Raji (cell line): ENCODE measurements around the gene CCDC33.

Source experiments
- POLR2A ChIP-seq: IDR thresholded peaks from 2 replicates; pipeline ENCODE4 v1.6.1; 2011; ENCODE audit warnings: low read depth, low read length, control low read depth; ENCODE audit not compliant: insufficient read depth

Gene CCDC33

DNA sequence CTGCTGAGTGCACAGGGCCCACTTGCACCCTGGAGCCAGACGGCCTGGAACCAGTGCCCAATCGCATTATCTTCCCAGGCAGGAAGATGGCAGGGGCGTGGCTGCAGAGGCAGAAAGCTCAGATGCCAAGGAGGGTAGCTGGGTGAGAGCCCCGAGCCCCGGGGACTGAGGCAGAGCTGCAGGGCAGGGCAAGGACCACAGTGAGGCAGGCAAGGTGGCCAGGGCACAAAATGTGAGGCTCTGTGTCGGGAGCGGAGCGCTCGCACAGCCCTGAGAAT is 1.6 kb upstream of the CCDC33 start:
- TF ChIP-seq POLR2A = no peak

DNA sequence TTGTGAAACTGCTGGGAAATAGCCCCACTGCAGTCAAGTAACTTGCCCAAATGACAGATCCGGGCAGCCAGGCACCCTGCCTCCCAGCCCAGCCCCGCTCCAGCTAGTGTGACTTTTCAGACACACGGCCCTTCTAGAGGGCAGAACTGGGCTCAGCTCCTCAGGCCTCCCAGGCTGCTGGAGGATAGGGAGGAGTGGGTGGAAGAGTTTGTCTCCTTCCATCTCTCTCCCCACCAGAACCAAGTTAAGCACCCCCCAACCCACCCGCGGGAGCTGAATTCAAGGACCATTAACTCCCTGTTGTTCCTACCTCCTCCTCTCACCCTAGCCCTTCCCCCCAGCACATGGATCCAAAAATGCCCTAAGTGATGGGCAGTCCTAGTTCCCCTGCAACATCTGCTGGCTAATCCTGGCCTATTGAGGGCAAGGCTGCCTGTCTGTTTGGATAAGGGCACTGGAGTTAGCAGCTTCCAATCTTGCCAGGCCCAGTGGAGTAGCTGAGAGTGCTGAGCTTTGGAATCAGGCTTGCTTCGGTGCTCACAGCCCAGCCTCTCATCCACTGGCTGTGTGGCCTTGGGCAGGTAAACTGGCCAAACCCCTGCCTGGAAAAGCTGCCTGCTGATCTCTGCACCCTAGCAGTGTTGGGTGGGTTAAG is 3.1 kb downstream of the CCDC33 start:
- TF ChIP-seq POLR2A = no peak

DNA sequence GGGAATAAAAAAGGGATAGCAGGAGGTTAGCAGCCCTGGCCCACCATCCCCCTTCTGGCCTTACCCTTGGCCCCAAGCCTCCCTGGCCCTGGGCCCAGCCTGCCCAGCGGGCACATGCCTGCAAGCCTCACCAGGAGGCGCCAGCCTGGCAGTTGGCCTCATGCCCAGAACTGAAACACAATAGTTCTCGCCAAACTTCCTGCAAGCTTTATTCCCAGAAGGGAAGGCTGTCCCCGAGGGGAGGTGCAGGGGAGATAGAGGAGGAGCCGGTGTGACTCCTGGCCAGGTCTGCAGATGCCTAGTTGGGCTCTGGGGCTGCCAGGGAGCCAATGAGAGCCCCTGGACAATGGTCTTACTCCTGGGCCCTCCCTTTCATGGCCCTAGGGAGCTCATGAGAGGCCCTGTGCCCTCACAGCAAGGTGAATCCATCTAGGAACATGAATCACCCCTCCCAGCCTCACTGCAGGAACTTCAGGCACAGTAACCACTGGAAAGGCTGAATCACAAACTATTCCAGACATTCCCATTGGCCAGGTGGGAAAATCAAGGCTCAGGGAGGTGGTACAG is 4.0 kb downstream of the CCDC33 start:
- no peak for TF ChIP-seq POLR2A

DNA sequence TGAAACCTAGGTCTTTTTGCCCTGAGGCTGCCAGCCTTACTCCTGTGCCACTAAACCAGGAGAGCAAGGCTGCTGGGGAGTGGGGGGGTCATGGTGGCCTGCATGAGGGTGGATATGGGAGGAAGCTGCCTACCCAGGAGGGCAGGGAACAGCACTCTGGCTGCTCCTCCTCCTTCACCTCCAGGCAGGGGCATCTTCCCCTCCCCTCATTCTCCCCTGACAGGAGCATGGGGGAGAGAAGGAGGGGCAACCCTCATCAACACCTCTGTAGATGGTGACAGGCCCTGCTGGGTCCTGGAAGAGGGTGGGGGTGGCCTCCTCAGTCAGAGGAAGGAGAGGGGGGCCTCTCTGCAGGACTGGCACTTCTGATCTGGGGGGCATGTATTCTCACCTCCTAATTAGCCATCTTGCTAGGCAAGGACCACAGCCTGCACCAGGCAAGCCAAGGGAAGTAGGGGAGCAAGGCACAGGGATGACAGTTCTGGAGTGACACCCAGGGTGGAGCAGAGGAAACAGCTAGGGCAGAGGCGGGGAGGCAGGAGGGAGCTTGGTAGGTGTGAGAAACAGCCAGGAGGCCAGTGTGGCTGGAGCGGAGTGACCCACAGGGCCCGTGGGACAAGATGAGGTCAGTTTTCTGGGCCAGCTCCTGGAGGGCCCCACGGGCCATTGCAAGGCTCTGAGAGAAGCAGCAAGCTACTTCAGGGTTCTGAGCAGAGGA is 4.9 kb downstream of the CCDC33 start:
- TF ChIP-seq POLR2A = no peak

DNA sequence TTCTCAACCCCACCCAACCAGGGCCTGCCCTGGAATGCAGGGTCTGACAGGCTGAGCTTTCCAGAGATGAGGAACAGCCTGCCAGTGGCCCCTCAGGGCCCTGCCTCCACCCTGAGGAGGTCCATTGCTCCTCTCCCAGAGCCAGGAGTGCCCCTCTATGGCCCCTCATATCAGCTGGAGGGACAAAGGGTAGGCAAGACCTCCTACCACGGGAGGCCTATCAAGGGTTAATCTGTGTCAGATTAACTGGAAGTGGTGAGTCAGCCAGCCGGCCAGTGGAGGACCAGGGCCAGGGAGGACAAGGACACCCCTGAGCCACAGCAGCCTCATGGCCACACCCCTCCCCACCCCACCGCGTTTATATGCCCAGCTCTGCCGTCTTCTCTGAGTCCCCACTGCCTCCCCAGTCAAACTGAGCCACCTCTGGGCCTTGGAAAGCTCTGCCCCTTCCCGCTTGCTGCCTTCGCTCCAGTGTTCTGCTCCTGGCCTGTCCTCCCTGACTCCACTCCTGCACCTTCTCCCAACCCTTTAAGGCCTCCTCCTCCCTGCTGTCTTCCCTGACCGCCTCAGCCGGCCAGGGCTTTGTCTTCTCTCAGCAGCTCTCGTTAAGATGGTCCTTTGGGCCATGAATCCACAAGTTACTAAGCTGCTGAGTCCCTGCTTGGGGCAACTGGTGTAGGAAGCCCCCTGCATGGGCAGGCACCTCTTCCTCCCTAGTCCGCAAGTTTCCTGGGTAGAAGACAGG is 6.5 kb downstream of the CCDC33 start:
- no peak for TF ChIP-seq POLR2A

DNA sequence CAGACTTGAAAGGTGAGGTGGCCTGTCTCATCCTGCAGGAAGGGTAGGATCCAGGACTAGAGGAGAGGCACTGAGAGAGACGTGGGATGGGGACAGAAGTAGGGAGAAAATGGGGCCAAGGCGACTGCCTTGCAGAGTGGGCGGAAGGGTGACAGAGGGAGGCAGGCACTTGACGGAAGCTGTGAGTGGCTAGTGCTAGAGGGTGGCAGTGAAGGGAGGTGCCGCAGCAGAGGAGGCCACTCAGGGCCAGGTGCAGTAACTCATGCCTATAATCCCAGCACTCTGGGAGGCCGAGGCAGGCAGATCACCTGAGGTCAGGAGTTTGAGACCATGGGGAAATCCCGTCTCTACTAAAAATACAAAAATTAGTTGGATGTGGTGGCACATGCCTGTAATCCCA is 7.3 kb downstream of the CCDC33 start:
- TF ChIP-seq POLR2A = no peak

DNA sequence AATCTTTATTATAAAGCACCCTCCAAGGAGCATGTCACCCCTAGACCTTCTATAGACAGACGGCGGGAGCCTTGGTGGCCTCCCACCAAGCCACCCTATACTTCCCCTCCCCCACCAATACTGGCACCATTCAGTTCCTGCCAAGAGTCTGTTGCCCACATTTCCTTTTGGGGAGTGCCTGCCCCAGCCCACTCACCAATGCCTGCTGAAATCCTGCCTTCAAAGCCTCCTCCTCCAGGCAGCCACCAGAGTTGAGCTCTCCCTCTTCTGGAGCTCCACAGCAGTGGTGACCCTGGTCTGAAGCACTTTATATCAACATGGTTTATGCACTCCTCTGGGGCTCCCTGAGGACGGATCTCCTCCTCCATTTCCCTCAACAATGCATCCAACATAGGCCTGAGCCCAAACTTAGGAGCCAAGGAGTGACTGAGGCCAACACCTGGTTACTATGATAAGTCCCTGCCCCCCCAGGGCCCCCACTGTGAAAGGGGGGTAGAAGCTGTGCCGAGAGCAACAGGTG is 8.8 kb downstream of the CCDC33 start:
- no peak for TF ChIP-seq POLR2A

DNA sequence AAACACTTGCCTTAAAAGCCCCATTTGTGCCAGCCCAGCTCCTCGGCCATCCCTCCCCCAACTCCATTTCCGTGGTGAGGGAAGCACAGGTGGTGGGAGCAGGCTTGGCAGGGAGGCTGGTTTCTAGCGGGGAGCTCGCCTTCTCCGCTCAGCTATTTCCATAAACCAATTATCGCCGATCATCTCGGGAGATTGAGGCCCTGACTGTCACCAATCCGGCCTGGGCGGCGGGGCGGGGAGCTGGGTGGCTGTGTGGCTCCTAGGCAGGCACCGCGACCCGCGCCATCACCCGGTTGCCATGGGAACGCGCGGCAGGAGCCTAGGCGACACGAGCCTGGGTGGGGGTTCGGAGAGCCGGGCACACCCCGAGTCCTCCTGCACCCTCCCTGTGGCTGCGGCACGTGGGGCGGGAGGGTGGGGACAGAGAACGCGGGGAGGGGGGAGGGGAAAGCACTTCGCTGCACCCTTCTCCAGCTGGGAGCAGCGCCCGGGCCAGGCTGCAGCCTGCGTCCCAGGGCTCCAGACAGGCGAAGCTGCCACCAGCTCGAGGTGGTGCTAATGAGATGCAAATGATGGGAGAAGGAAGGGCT is 9.3 kb downstream of the CCDC33 start:
- no peak for TF ChIP-seq POLR2A

DNA sequence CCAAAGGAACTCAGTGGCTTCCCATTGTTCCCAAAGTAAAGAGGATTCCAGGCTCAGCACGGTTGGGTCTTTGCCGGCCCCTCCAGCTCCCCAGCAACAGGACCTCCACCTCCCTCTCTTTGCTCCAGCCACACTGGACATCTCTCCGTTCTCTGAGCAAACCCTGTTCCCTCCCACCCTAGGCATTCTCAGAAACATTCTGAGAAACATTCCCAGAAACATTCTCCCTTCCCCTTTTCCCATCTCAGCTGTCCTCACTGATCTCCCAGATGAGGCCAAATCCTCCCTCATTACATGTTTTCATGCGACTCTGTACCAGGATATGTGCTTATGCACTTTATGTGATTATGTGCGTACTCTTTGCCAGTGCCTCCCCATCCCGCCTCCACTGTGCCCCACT is 14.1 kb downstream of the CCDC33 start:
- no peak for TF ChIP-seq POLR2A

DNA sequence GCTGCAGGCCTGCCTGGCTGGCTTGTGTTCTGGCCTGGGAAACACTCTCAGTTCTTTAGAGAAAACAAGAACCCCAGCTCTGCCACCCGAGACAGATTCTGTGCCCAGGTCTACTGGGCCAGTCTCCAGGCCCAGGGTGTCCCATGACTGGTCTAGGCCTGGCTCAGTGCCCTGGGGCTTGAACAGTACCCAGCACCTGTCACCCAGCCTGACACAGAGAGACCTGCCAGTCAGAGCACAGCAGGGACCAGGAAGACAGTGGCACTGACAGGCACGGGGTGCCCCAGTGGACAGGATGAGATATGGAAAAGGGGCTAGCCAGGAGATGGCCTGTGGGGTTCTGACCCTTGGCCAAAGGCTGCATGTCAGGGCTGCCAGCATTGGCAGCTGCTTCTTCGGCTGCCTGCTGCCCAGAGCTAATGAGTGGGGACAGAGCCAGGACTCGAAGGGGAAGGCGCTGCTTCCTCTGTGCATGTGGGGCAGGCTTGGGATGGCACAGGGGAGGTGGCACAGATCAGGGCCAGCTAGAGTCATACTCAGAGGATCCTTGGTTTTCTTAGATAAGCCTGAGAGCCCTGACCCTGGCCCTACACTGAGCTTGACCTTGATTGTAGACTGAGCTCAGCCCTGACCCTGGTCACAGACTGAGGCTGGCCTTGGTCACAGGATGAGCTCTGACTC is 15.1 kb downstream of the CCDC33 start:
- TF ChIP-seq POLR2A = no peak

DNA sequence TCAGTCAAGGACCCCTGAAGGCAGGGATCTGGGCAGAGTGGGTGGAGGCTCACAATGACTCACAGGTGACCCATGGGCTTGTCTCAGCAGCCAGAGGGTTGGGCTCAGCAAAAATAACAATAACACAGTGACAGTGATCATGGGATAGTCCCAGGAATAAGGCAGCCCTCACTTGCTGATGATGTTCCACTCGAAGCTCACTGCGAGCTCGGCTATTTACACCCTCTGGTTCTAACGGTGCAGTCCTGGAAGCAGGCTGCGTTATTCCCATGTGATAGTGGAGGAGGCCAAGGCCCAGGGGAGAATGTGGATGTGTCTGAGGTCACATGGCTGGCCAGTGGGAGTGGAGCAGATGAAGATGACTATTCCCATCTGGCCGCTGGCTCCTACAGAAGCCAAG is 16.2 kb downstream of the CCDC33 start:
- no peak for TF ChIP-seq POLR2A

DNA sequence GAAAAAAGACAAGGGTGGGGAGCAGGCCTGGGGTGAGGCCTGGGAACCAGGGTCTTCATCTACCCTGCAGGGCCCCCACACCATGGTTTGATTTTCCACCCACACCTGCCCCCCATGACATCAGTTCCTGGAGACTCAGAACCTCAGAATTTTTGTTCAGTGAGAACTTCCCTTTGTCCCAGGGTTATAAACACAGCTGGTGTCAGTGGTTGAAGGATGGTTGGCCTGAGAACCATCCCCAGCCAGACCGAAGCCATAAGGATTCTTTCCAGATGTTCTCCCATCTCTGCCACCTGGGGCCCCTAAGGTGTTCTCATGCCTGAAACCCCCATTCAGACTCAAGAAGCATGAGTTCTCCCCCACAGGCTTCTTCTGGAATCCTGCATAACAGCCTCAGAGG is 16.6 kb downstream of the CCDC33 start:
- TF ChIP-seq POLR2A = no peak

DNA sequence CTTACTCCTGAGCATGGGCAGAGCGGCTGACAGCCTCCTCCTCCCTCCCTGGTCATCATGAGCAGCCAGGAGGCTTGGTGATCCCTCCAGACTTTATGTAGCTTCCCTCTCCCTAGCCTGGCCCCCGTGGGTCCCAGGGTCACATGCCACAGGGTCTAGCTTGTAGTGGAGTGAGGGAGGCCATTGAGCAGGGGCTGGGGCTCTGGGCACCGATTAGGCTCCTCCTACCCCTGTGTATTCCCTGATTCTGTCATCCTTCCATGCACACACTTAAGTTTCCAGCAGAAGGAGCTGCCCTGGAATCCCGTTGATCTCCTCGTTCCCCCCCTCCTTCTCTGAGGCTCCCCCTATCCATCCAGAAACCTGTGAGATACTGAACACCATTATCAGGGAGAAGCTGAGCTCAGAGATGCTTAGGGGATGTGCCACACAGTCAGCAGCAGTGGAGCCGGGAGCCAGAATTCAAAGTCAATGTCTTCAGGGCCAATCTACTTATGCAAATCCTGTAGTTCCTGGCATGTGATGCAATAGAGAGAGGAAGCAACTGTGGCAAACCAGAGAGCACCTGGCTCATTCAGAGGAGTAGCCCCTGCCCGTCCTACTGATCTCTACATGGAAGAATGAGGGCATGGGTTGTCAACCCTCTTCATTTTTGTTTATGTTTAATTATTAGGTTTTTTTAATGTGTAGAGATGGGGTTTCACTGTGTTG is 17.2 kb downstream of the CCDC33 start:
- no peak for TF ChIP-seq POLR2A

DNA sequence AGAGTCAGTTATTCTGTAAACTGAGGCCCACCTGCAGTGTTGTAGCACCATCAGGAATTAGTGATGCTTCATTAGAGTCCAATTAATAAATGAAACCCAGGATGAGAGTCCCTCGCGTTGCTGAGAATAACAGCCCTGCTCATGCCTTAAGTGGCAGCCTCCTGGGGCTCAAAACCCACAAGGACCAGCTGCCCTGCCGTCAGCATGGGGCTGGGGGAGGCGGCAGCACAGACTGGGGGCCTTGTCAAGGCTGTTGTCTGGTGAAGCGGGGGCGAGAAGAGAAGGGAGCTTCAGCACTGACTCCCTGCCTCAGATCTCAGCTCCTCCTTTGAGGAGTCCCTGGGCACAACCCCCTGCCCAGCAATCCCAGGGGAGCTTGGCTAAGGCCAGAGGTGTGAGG is 21.0 kb downstream of the CCDC33 start:
- no peak for TF ChIP-seq POLR2A
